Keratinocyte (primary cell): Measurements from ENCODE around the gene ITGA2.

Experiments
- CTCF ChIP-seq, 3 experiments: IDR thresholded peaks in 1 of 3; conservative IDR thresholded peaks in 1 of 3; optimal IDR thresholded peaks in 1 of 3; 2 replicates in 2 of 3; 3 replicates in 1 of 3; pipeline versions ENCODE3 to v1.5.1; 2011; ENCODE audit warnings: low read length in 3 of 3, mild to moderate bottlenecking in 3 of 3, moderate library complexity in 2 of 3, control low read depth in 1 of 3, inconsistent platforms in 1 of 3; ENCODE audit not compliant: insufficient read depth in 2 of 3; ENCODE audit errors: extremely low read depth in 1 of 3
- EZH2 ChIP-seq: IDR thresholded peaks from one replicate; pipeline ENCODE4 v1.6.1; 2012; ENCODE audit warnings: inconsistent platforms, mild to moderate bottlenecking, low read length, moderate library complexity

GRCh38 chr5:53022930-53023511 lies 33.9 kb downstream of the ITGA2 start:
- no peak for TF ChIP-seq EZH2
- no peak for TF ChIP-seq CTCF (optimal IDR thresholded peaks at IDR 0.05 in 1 of 3, IDR thresholded peaks at IDR 0.05 in 1 of 3, conservative IDR thresholded peaks at IDR 0.05 in 1 of 3; ENCODE audit: extremely low read depth in 1 of 3, insufficient read depth in 2 of 3, low read length in 3 of 3)
